IMR-90 (cell line): ENCODE results near the gene PLAAT3. TPM values are rescaled to one million over a fixed set of nuclear protein-coding genes. Genes with fewer than 3 reads are reported as not detected.

Experiments used
- ATAC-seq: fragments of 200-7000 bp; cut with Tn5 transposase; 2 replicates; pipeline ENCODE4 v1.9.1; 2020; ENCODE audit warnings: low read depth, mild to moderate bottlenecking, moderate library complexity
- BruUV-seq: library from RNA; stranded (reverse); fragments of 400-500 nt; replicated peaks from 2 replicates; lab custom pipeline; 2021; lab: Mats Ljungman, UMichigan
- CTCF ChIA-PET: fragments of 300-600 bp; formaldehyde crosslinking; extraction: SDS; loops from one replicate; lab custom pipeline; 2021; ENCODE audit warnings: antibody characterized with exemption; lab: Yijun Ruan, JAX
- POLR2A ChIA-PET: fragments of 300-600 bp; sonication (Branson Sonifier 250); formaldehyde crosslinking; loops from one replicate; lab custom pipeline; 2022; ENCODE audit warnings: antibody characterized with exemption; ENCODE audit not compliant: unreplicated experiment; lab: Charles Lee
- DNase-seq: peaks from one replicate; pipeline ENCODE4 v3.0.0; 2013
- H2AFZ ChIP-seq: replicated peaks from 2 replicates; pipeline ENCODE3; 2013; ENCODE audit warnings: low read length, mild to moderate bottlenecking; ENCODE audit not compliant: poor library complexity
- H2AK5ac ChIP-seq: 2 replicates; pipeline ENCODE4 v1.6.1; 2013; ENCODE audit warnings: low read depth, low read length, inconsistent platforms
- H2AK9ac ChIP-seq: replicated peaks from 2 replicates; pipeline ENCODE3; 2013; ENCODE audit warnings: mild to moderate bottlenecking, low read depth, low read length, moderate library complexity; ENCODE audit not compliant: poor library complexity
- H2BK120ac ChIP-seq: 2 replicates; pipeline ENCODE4 v1.6.1; 2013; ENCODE audit warnings: low read depth, low read length, inconsistent platforms
- H2BK15ac ChIP-seq: 3 replicates; pipeline ENCODE4 v1.6.1; 2013; ENCODE audit warnings: low read depth, low read length, inconsistent platforms
- H2BK20ac ChIP-seq: 2 replicates; pipeline ENCODE4 v1.6.1; 2013; ENCODE audit warnings: low read depth, mild to moderate bottlenecking, inconsistent platforms, low read length, moderate library complexity
- H2BK5ac ChIP-seq: 2 replicates; pipeline ENCODE4 v1.6.1; 2013; ENCODE audit warnings: mild to moderate bottlenecking, low read depth, low read length, inconsistent platforms; ENCODE audit not compliant: poor library complexity, severe bottlenecking
- H3K14ac ChIP-seq: replicated peaks from 2 replicates; pipeline ENCODE4 v1.6.1; 2013; ENCODE audit warnings: low read depth, low read length, inconsistent platforms
- H3K18ac ChIP-seq: 2 replicates; pipeline ENCODE4 v1.6.1; 2013; ENCODE audit warnings: low read depth, low read length, control low read depth
- H3K23ac ChIP-seq: 2 replicates; pipeline ENCODE4 v1.6.1; 2013; ENCODE audit warnings: low read depth, low read length, inconsistent platforms
- H3K27ac ChIP-seq: 2 replicates; pipeline ENCODE4 v1.5.1; 2013; ENCODE audit warnings: mild to moderate bottlenecking, control low read depth, low read length; ENCODE audit not compliant: insufficient read depth
- H3K27me3 ChIP-seq: 2 replicates; pipeline ENCODE4 v1.6.1; 2013; ENCODE audit warnings: low read length; ENCODE audit not compliant: control insufficient read depth, insufficient read depth
- H3K36me3 ChIP-seq: 2 replicates; pipeline ENCODE4 v1.6.1; 2013; ENCODE audit warnings: low read length, mixed read lengths; ENCODE audit not compliant: control insufficient read depth, insufficient read depth
- H3K4ac ChIP-seq: 2 replicates; pipeline ENCODE4 v1.6.1; 2013; ENCODE audit warnings: low read depth, low read length, inconsistent platforms
- H3K4me1 ChIP-seq: 2 replicates; pipeline ENCODE4 v1.6.1; 2013; ENCODE audit warnings: low read length, mixed read lengths; ENCODE audit not compliant: control insufficient read depth, insufficient read depth
- H3K4me2 ChIP-seq: 2 replicates; pipeline ENCODE4 v1.6.1; 2013; ENCODE audit warnings: low read depth, mild to moderate bottlenecking, control low read depth, low read length, moderate library complexity
- H3K4me3 ChIP-seq: 2 replicates; pipeline ENCODE4 v1.5.1; 2013; ENCODE audit warnings: low read depth, mild to moderate bottlenecking, control low read depth, low read length, moderate library complexity; ENCODE audit not compliant: insufficient read depth
- H3K56ac ChIP-seq: 2 replicates; pipeline ENCODE4 v1.6.1; 2013; ENCODE audit warnings: low read length, inconsistent platforms; ENCODE audit not compliant: insufficient read depth; ENCODE audit errors: extremely low read depth
- H3K79me1 ChIP-seq, 2 experiments: 2 replicates each; pipeline ENCODE4 v1.6.1; 2013; ENCODE audit warnings: low read length in 2 of 2, inconsistent platforms in 1 of 2, low read depth in 1 of 2
- H3K9ac ChIP-seq: 2 replicates; pipeline ENCODE4 v1.6.1; 2013; ENCODE audit warnings: low read depth, low read length, control low read depth
- H3K9me1 ChIP-seq: 2 replicates; pipeline ENCODE4 v1.6.1; 2013; ENCODE audit warnings: low read length, inconsistent platforms; ENCODE audit not compliant: insufficient read depth
- H3K9me3 ChIP-seq: 2 replicates; pipeline ENCODE4 v1.6.1; 2013; ENCODE audit warnings: low read length; ENCODE audit not compliant: control insufficient read depth, insufficient read depth
- H4K20me1 ChIP-seq: 2 replicates; pipeline ENCODE4 v1.6.1; 2013; ENCODE audit warnings: low read length, inconsistent platforms; ENCODE audit not compliant: insufficient read depth
- H4K5ac ChIP-seq: 2 replicates; pipeline ENCODE4 v1.6.1; 2013; ENCODE audit warnings: mild to moderate bottlenecking, low read depth, low read length, control low read depth
- H4K8ac ChIP-seq, 2 experiments: 2 replicates each; pipeline ENCODE4 v1.6.1; 2013; ENCODE audit warnings: low read depth in 2 of 2, low read length in 2 of 2, control low read depth in 1 of 2, inconsistent platforms in 1 of 2
- H4K91ac ChIP-seq: 2 replicates; pipeline ENCODE4 v1.6.1; 2013; ENCODE audit warnings: low read depth, low read length, inconsistent platforms; ENCODE audit not compliant: insufficient read depth
- BHLHE40 ChIP-seq: fragments of 150-350 bp; IDR thresholded peaks from 2 replicates; pipeline ENCODE4 v1.6.1; 2016; ENCODE audit warnings: mild to moderate bottlenecking, low read depth, low read length
- CEBPB ChIP-seq: IDR thresholded peaks from 2 replicates; pipeline ENCODE4 v1.6.1; 2012; ENCODE audit warnings: low read depth, low read length, improper control_type of control experiment
- CHD1 ChIP-seq: IDR thresholded peaks from 2 replicates; pipeline ENCODE4 v1.6.1; 2012; ENCODE audit warnings: low read depth, low read length, improper control_type of control experiment
- CTCF ChIP-seq: conservative IDR thresholded peaks from 2 replicates; pipeline ENCODE4 v1.5.1; 2012; ENCODE audit warnings: mild to moderate bottlenecking, low read depth, low read length, improper control_type of control experiment
- ELK1 ChIP-seq: fragments of 150-350 bp; IDR thresholded peaks from 2 replicates; pipeline ENCODE4 v1.6.1; 2016; ENCODE audit warnings: low read depth, mild to moderate bottlenecking, low read length, moderate library complexity, borderline replicate concordance
- FOS ChIP-seq: fragments of 150-350 bp; IDR thresholded peaks from 2 replicates; pipeline ENCODE4 v1.6.1; 2016; ENCODE audit warnings: low read depth, low read length
- MAFK ChIP-seq: IDR thresholded peaks from 2 replicates; pipeline ENCODE4 v1.6.1; 2012; ENCODE audit warnings: low read depth, low read length, improper control_type of control experiment
- MAZ ChIP-seq: IDR thresholded peaks from 2 replicates; pipeline ENCODE4 v1.6.1; 2012; ENCODE audit warnings: low read depth, mild to moderate bottlenecking, low read length, improper control_type of control experiment, moderate library complexity, borderline replicate concordance
- NFE2L2 ChIP-seq: fragments of 150-350 bp; IDR thresholded peaks from 2 replicates; pipeline ENCODE4 v1.6.1; 2016; ENCODE audit warnings: low read depth, mild to moderate bottlenecking, low read length
- POLR2A ChIP-seq: IDR thresholded peaks from 2 replicates; pipeline ENCODE4 v1.6.1; 2012; ENCODE audit warnings: mild to moderate bottlenecking, low read depth, low read length
- RFX5 ChIP-seq: IDR thresholded peaks from 2 replicates; pipeline ENCODE4 v1.8.0; 2012; ENCODE audit warnings: low read depth, mild to moderate bottlenecking, low read length, moderate library complexity
- SMC3 ChIP-seq: fragments of 150-350 bp; IDR thresholded peaks from 2 replicates; pipeline ENCODE4 v1.6.1; 2016; ENCODE audit warnings: low read depth, mild to moderate bottlenecking, antibody characterized with exemption, low read length, moderate library complexity
- USF2 ChIP-seq: fragments of 150-350 bp; IDR thresholded peaks from 2 replicates; pipeline ENCODE4 v1.6.1; 2017; ENCODE audit warnings: mild to moderate bottlenecking, antibody characterized with exemption, low read length, low read depth
- WGBS, 2 experiments: methylation state at CpG; one replicate each; pipeline versions ENCODE4 v1.1.5 to v1.1.7; 2013; ENCODE audit warnings: missing lambda C conversion rate in 2 of 2; ENCODE audit not compliant: insufficient read length in 1 of 2; ENCODE audit errors: extremely low coverage in 2 of 2; 5-methylcytosine and 5-hydroxymethylcytosine counted together
- dilution Hi-C: fragments of 300-500 bp; cut with HindIII; formaldehyde crosslinking; loops from one replicate; pipeline ENCODE4 v1.14.3; 2018; ENCODE audit warnings: low sequenced_read_pairs; ENCODE audit not compliant: unreplicated experiment
- in situ Hi-C: fragments of 300-500 bp; cut with MboI; formaldehyde crosslinking; loops from 3 replicates; pipeline ENCODE4 v1.14.3; 2019; ENCODE audit warnings: low sequenced_read_pairs, inconsistent platforms, mixed read lengths
- intact Hi-C: fragments of 100-400 bp; cut with micrococcal nuclease; formaldehyde crosslinking; loops from 2 replicates; pipeline ENCODE4 v1.10.0; 2022
- polyA plus RNA-seq, 3 experiments: library from polyadenylated mRNA; depleted of rRNA; stranded (reverse); fragments of >200 nt; gene quantifications; 2 replicates each; pipeline ENCODE4 v1.2.3, GENCODE V29; 2012; ENCODE audit warnings: low replicate concordance in 1 of 3
- total RNA-seq: library from RNA; depleted of rRNA; stranded (reverse); fragments of >200 nt; gene quantifications from 2 replicates; pipeline ENCODE4 v1.2.3, GENCODE V29; 2012

PLAAT3 gene
- total and polyA plus RNA-seq, 2 of the 4 experiments (the other 2 are of a cell fraction), result 3.2 to 3.9 TPM

GRCh38 chr11:63619967-63620366 lies 5.7 kb upstream of the PLAAT3 start:
- Histone ChIP-seq H2AK9ac (no peak overlapping the region), H3K27me3 (no peaks in the 10 kb centered on the region), H4K91ac (no peak overlapping the region), H3K23ac (no peak overlapping the region), H2BK20ac (no peak overlapping the region), H3K9me3 (no peaks in the 10 kb centered on the region), H2BK5ac (no peak overlapping the region), H2AFZ (no peak overlapping the region), H2AK5ac (no peak overlapping the region), H3K4me3 (no peak overlapping the region), H3K36me3 (no peaks in the 10 kb centered on the region), H4K8ac (no peak overlapping the region), H2BK120ac (no peak overlapping the region), H3K18ac (no peak overlapping the region), H2BK15ac (no peak overlapping the region), H3K79me1 (no peaks in the 10 kb centered on the region), H4K5ac (no peak overlapping the region), H3K56ac (no peak overlapping the region), H3K4ac (no peak overlapping the region), H3K4me2 (no peak overlapping the region), H3K4me1 (no peaks in the 10 kb centered on the region), H3K9ac (no peak overlapping the region), H3K27ac (no peak overlapping the region), H3K9me1 (no peaks in the 10 kb centered on the region), H3K14ac (no peak overlapping the region), H4K20me1 (no peaks in the 10 kb centered on the region)
- ATAC-seq (no peak), DNase-seq (no peak)
- no peak for TF ChIP-seq BHLHE40
- no peak for TF ChIP-seq CTCF
- TF ChIP-seq SMC3, result no peak
- no peak for TF ChIP-seq POLR2A
- no peak for TF ChIP-seq RFX5
- no peak for TF ChIP-seq USF2
- no peak for TF ChIP-seq MAFK
- no peak for TF ChIP-seq MAZ
- TF ChIP-seq CHD1, result no peak
- no peak for TF ChIP-seq CEBPB
- no peak for TF ChIP-seq NFE2L2
- no peak for TF ChIP-seq ELK1
- TF ChIP-seq FOS, result no peak
- 54% methylated on average over 2 of the region's 6 CpGs; no CpG with 5 or more reads in 1 of the 2 experiments for WGBS, 2 experiments
- no TSS peak for BruUV-seq
- POLR2A ChIA-PET, result no interaction called here
- in situ Hi-C loops, result no loop called here
- dilution Hi-C loops, result no loop called here
- CTCF ChIA-PET, result no interaction called here
- intact Hi-C loops, result no loop called here
